Measurements from ENCODE around the gene SP100.

The SP100 gene

DNA sequence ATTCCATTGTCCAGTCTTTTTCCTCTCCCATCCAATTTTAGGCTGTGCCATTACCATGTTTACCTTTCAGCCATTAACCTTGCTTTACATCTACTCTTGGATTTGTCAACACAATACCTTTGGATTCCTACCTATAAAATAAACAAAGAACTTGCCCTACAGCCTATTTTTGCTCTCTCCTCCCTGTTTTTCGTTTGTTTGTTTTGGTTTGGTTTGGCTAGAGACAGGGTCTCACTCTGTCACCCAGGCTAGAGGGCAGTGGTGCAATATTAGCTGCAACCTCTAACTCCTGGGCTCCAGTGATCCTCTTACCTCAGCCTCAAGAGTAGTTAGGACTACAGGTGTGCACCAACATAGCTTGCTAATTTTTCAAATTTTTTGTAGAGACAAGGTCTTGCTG lies 76.1 kb downstream of the SP100 start:
- no peak for DNase-seq (ENCODE audit: low read depth)

DNA sequence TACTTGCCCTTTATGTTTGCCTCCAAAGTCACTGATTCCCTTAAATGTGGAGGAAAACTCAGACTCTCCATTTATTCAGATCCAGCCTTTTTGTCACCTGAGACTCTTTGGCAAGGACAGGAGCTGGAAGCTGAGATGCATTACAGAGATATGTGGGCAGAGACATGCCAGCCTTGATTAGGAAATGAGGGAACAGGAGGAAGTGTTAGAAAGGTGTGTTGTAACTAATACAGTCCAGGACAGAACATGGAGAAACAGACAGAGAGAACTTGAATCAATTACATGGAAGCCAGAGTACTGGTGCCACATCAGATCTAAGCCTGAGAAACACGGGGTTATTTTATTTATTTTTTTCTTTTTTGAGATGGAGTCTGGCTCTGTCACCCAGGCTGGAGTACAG lies 79.0 kb downstream of the SP100 start:
- no peak for DNase-seq (ENCODE audit: low read depth)
- TF ChIP-seq, protein P1, sequence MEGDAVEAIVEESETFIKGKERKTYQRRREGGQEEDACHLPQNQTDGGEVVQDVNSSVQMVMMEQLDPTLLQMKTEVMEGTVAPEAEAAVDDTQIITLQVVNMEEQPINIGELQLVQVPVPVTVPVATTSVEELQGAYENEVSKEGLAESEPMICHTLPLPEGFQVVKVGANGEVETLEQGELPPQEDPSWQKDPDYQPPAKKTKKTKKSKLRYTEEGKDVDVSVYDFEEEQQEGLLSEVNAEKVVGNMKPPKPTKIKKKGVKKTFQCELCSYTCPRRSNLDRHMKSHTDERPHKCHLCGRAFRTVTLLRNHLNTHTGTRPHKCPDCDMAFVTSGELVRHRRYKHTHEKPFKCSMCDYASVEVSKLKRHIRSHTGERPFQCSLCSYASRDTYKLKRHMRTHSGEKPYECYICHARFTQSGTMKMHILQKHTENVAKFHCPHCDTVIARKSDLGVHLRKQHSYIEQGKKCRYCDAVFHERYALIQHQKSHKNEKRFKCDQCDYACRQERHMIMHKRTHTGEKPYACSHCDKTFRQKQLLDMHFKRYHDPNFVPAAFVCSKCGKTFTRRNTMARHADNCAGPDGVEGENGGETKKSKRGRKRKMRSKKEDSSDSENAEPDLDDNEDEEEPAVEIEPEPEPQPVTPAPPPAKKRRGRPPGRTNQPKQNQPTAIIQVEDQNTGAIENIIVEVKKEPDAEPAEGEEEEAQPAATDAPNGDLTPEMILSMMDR (conservative IDR thresholded peaks at IDR 0.05; ENCODE audit: low read depth, low read length) = no peak
- H3K4me3 ChIP-seq (ENCODE audit: low read length) = no peak overlapping the region

More for the DNA sequence above, 76.1 kb downstream of the SP100 start:
- TF ChIP-seq, protein P1 (conservative IDR thresholded peaks at IDR 0.05; ENCODE audit: low read depth, low read length) = no peak
- no peak overlapping the region for H3K4me3 ChIP-seq (ENCODE audit: low read length)

DNA sequence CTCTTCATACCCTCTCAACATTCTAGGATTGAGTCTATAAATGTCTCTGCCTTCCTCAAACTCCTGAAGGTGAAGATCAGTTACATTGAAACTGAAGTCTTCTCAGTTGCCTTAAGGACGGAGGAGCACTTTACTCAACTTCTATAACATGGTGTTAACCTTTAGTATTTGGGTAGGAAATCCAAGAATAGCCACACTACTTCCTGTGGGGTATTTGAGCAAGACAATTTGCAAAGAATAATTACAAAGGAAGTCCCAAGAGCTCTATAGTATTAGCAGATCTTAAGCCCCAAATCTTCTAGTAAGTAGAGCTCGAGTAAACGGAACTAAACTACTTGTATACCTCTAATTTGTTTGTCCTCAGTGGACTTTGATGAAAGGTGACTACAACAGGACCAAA lies 80.9 kb downstream of the SP100 start:
- TF ChIP-seq, protein P1 (conservative IDR thresholded peaks at IDR 0.05; ENCODE audit: low read depth, low read length) = no peak
- H3K4me3 ChIP-seq (ENCODE audit: low read length) = no peak overlapping the region

DNA sequence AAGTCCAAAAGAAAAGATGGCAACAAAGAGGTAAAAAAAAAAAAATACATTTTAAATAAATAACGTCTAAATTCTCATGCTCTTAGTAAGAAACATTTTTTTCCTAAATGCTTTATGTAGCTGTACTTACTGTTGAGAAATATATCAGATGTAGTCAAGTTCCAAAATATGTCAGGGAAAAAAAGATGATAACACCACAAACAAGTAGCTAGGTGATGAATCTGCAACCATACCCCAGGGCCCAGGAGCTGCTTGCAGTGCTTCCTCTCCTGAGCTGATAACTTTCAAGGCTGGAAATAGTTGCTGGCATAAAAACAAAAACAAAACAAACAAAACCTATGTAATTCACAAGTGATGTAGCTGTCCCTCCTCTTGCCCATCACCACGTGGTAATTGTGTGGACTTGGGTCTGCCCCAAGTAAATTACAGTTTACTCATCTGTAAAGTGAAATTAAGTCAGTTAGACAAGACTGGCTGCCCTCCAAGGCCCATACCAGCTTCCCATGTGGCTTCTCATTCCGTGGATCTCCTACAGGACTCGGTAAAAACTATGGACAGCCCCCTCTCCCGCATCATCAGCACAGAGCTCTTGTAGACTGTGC lies 82.6 kb downstream of the SP100 start:
- no peak overlapping the region for H3K4me3 ChIP-seq (ENCODE audit: low read length)
- TF ChIP-seq, protein P1 (conservative IDR thresholded peaks at IDR 0.05; ENCODE audit: low read depth, low read length) = no peak
- DNase-seq (ENCODE audit: low read depth) = peak; percentile 34

More for the DNA sequence above, 80.9 kb downstream of the SP100 start:
- no peak for DNase-seq (ENCODE audit: low read depth)

DNA sequence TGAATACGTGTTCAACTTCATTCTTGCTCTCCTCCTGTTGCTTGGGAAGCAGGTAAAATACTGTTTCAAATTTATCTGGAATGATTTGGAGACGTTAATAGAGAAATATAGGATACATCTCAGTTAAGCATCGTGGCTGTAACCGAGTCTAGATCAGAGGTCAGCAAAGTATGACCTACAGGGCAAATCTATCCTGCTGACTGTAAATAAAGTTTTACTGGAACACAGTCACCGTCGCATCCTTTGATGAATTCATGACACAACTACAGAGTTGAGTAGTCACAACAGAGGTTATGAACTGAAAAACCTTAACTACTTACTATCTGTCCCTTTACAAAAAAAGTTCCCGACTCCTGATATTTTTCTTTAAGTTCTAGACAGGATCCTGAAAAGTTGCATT lies 86.6 kb downstream of the SP100 start:
- TF ChIP-seq, protein P1 (conservative IDR thresholded peaks at IDR 0.05; ENCODE audit: low read depth, low read length) = no peak
- DNase-seq (ENCODE audit: low read depth) = no peak
- no peak overlapping the region for H3K4me3 ChIP-seq (ENCODE audit: low read length)

DNA sequence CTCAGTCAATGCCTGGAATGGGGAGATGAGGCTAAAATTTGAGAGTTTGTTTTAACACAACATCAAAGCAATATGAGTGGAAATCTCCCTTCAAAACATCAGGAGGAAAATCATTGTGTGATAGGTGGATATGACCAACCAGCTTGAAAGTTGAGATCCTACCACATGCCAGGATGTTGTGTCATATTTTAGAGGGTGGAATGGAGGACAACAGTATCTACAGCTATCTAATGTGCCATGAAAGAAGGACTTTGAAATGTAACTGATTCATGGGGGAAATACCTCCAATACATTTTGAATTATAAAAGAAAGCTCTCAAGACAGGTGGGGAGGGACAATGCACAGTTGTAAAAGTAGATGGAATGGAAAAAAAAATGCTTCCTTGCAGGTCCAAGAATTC lies 87.8 kb downstream of the SP100 start:
- no peak overlapping the region for H3K4me3 ChIP-seq (ENCODE audit: low read length)
- TF ChIP-seq, protein P1 (conservative IDR thresholded peaks at IDR 0.05; ENCODE audit: low read depth, low read length) = no peak
- no peak for DNase-seq (ENCODE audit: low read depth)

DNA sequence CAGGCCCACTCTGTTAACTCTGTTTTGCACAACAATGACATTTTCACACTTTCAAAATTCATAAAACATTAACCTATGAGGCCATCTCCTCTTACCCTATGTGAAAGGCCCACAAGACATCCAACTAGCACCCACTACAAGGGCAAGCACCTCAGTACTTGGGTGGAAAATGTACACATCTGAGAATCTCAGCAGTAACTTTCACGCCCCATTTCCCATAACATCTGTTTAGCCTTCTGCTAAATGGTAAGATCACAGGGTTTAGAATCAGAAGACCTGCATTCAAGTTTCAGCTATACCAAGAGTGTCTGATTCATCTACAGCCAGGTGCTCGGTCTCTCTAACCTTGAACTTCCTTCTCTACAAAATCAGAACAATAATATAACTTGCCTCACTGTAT lies 89.2 kb downstream of the SP100 start:
- TF ChIP-seq, protein P1 (conservative IDR thresholded peaks at IDR 0.05; ENCODE audit: low read depth, low read length) = no peak
- no peak for DNase-seq (ENCODE audit: low read depth)

More for the DNA sequence above, 89.2 kb downstream of the SP100 start:
- no peak overlapping the region for H3K4me3 ChIP-seq (ENCODE audit: low read length)
